Posterior vena cava (tissue), 2 donors: ENCODE data around the gene TCAP. TPM values are rescaled to one million over a fixed set of nuclear protein-coding genes. Genes with fewer than 3 reads are reported as not detected.

Source experiments
- DNase-seq: peaks from one replicate; pipeline ENCODE4 v3.0.0-alpha.2; 2020; ENCODE audit warnings: low spot score
- intact Hi-C, 2 donors: fragments of 100-400 bp; cut with DNase I; formaldehyde crosslinking; loops; one replicate each; pipeline versions ENCODE4 v1.14.1 to v1.14.2; 2022 to 2023
- long read RNA-seq, 2 donors: library from polyadenylated mRNA; unstranded; transcript quantifications; one replicate each; pipeline ENCODE4 v2.0.0, GENCODE V29; 2020 to 2021
- total RNA-seq, 2 donors: library from RNA; stranded (reverse); fragmentation: NEBNext Ultra II Directional; extraction: Animal tissue kit (Norgen Biotek cat#: 25700); gene quantifications; one replicate each; pipeline ENCODE4 v1.2.1, GENCODE V29; 2021
- donor health status: DM: yes; HTN: yes; CAD: no.
- donor health status: DM: yes; HTN: yes; CAD: no.

Gene TCAP
- 1 to 10 TPM in 1 of 2 donors, under 1 TPM in 1; 0.81 to 1.0 TPM for total RNA-seq
- long read RNA-seq, donor 1, partial matches to known transcripts = 0 of 1 reads
- long read RNA-seq, donor 1, other reads (novel, unspliced or antisense) = 1 of 1 reads
- long read RNA-seq, donor 2, partial matches to known transcripts = 0 of 2 reads
- long read RNA-seq, donor 2, other reads (novel, unspliced or antisense) = 0 of 2 reads

- no peak for DNase-seq
- intact Hi-C loops = loop anchor here in 1 of 2 donors (1.0 kb wide), 1 partner anchor 27 kb away; no protein-coding TSS in a partner anchor
Measured at GRCh38 chr17:39664581-39665561, at the start of gene TCAP. TCAP (plus strand) TSS chr17:39665349; CDS start chr17:39665360, 11 bp downstream.

GRCh38 chr17:39615434-39615833 is 49.7 kb upstream of the TCAP start:
- no peak for DNase-seq
- intact Hi-C loops = no loop called here

GRCh38 chr17:39617100-39617445 is 48.1 kb upstream of the TCAP start:
- intact Hi-C loops = no loop called here
- no peak for DNase-seq

- intact Hi-C loops = no loop called here
- DNase-seq = peak; percentile 87
Measured at GRCh38 chr17:39617446-39618245, 47.5 kb upstream of the TCAP start.

GRCh38 chr17:39618246-39618913 is 46.8 kb upstream of the TCAP start:
- no peak for DNase-seq
- intact Hi-C loops = no loop called here

- DNase-seq = no peak
- intact Hi-C loops = no loop called here
Measured at GRCh38 chr17:39618956-39619785, 46.0 kb upstream of the TCAP start.

- intact Hi-C loops = loop anchor here in 1 of 2 donors (5.0 kb wide), 2 partner anchors 72 to 133 kb away; no protein-coding TSS in a partner anchor
- no peak for DNase-seq
Measured at GRCh38 chr17:39619786-39620101, 45.4 kb upstream of the TCAP start.

GRCh38 chr17:39621523-39622379 is 43.4 kb upstream of the TCAP start:
- DNase-seq = peak; percentile 96
- intact Hi-C loops = loop anchor here in 1 of 2 donors (1.0 to 5.0 kb wide), 3 partner anchors 25 to 131 kb away; no protein-coding TSS in a partner anchor

GRCh38 chr17:39622380-39623006 is 42.7 kb upstream of the TCAP start:
- no peak for DNase-seq
- intact Hi-C loops = loop anchor here in 1 of 2 donors (1.0 to 5.0 kb wide), 3 partner anchors 24 to 130 kb away; no protein-coding TSS in a partner anchor

GRCh38 chr17:39623356-39623950 is 41.7 kb upstream of the TCAP start:
- peak; percentile 96 for DNase-seq
- intact Hi-C loops = loop anchor here in 1 of 2 donors (5.0 kb wide), 2 partner anchors 76 to 129 kb away; no protein-coding TSS in a partner anchor

GRCh38 chr17:39624313-39624712 is 40.8 kb upstream of the TCAP start:
- no peak for DNase-seq
- intact Hi-C loops = loop anchor here in 1 of 2 donors (5.0 kb wide), 2 partner anchors 77 to 128 kb away; no protein-coding TSS in a partner anchor

- DNase-seq = no peak
- intact Hi-C loops = loop anchor here in 1 of 2 donors (5.0 kb wide), 1 partner anchor 73 kb away; no protein-coding TSS in a partner anchor
Measured at GRCh38 chr17:39625198-39625785, 39.9 kb upstream of the TCAP start.

GRCh38 chr17:39626171-39627046 is 38.7 kb upstream of the TCAP start, which contains the start of gene PPP1R1B:
PPP1R1B (plus strand) TSS chr17:39626952; CDS start chr17:39627393, 441 bp downstream.
- intact Hi-C loops = loop anchor here in 1 of 2 donors (5.0 kb wide), 1 partner anchor 74 kb away; no protein-coding TSS in a partner anchor

GRCh38 chr17:39627047-39627711 is 38.0 kb upstream of the TCAP start:
- no peak for DNase-seq
- intact Hi-C loops = loop anchor here in 1 of 2 donors (5.0 kb wide), 1 partner anchor 75 kb away; no protein-coding TSS in a partner anchor

More at GRCh38 chr17:39626171-39627046, 38.7 kb upstream of the TCAP start, which contains the start of gene PPP1R1B:
- DNase-seq = no peak
